Caki2 (cell line): ENCODE measurements around the gene LONP2. TPM values are rescaled to one million over a fixed set of nuclear protein-coding genes. Genes with fewer than 3 reads are reported as not detected.
"Not testable (repeated sequence)": the region's sequence is repeated elsewhere in the genome, so short reads cannot be mapped to it uniquely, and the experiment has no call there.

ENCODE experiments used
- DNase-seq: peaks from one replicate; pipeline ENCODE4 v3.0.0-alpha.2; 2015; ENCODE audit warnings: low read depth
- in situ Hi-C: cut with HindIII; loops from 2 replicates; pipeline ENCODE4 v1.10.0; 2016; ENCODE audit warnings: low sequenced_read_pairs, low pct_unique_long_range_greater_than_20kb, mixed read lengths
- total RNA-seq: library from RNA; depleted of rRNA; stranded (reverse); fragments of >200 nt; shearing (Covaris generic); gene quantifications from 2 replicates; pipeline ENCODE4 v1.2.3, GENCODE V29; 2014; ENCODE audit warnings: low replicate concordance

The LONP2 gene
- total RNA-seq, 1 experiment from 2014 or later, result 27.9 TPM

DNA sequence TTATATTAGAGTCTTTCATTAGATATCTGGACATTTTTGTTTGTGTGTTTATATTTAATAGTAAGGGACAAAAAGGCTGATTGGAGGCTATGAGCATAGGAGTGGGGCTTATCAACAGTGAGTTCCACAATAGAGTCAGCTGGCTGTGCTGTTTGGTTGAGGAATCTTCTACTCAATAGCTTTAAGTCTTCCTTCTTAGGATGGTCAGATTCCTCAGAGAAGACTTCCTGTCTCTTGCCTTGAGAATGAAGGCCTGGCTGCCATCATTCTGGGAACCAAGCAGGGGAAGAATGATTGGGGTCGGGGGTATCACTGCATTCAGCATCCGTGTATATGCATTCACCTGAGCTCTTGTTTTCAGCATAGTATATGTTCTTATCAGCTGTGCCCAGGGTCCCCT is 35.1 kb downstream of the LONP2 start:
- no peak for DNase-seq

DNA sequence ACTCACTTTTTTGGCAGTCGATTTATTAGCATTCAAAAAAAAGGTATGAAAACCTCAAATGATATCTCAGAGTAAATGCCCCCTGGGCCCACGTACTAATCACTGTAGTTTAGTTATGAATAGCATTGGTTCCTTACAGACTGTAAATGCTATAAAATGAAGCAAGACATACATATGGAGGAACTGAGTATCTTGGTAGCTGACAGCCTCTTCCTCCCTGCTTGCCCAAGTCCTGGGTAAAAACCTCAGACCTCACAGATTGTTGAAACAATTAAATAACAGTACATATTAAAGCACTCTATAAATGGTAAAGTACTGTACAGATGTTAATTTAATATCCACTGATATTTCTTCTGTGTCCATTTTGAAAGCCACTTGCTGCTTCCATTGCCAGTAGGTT is 36.4 kb downstream of the LONP2 start:
- DNase-seq, result no peak
- in situ Hi-C loops, result no loop called here

More for the DNA sequence above, 35.1 kb downstream of the LONP2 start:
- in situ Hi-C loops, result no loop called here

GRCh38 chr16:48282636-48283263 is 38.6 kb downstream of the LONP2 start:
- in situ Hi-C loops, result no loop called here
- DNase-seq, result no peak

DNA sequence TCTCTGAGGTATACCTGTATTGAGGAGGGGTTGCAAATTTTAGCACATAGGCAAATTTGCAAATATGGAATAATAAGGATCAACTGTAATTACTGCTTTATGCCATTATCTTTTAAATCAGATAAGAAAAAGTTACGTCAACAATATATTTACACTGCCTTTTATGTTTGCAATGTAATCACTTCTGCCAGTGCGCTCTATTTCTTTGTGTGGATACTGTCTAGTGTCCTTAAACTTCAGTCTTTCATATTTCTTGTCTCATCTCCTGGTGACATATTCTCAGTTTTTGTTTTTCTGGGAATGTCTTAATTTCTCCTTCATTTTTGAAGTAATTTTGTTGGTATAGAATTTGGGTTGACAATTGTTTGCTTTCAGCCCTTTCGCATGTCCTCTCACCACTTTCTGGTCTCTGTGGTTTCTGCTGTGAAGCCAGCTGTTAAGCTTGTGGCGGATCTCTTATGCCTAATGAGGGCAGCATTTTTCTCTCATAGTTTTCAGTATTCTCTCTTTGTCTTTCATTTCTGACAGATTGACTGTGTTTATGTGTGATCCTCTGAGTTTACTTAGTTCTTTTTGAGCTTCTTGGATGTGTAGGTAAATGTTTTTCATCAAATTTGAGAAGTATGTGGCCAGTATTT is 40.8 kb downstream of the LONP2 start:
- DNase-seq, result no peak
- in situ Hi-C loops, result no loop called here

GRCh38 chr16:48287239-48287638 is 43.1 kb downstream of the LONP2 start:
- no peak for DNase-seq

DNA sequence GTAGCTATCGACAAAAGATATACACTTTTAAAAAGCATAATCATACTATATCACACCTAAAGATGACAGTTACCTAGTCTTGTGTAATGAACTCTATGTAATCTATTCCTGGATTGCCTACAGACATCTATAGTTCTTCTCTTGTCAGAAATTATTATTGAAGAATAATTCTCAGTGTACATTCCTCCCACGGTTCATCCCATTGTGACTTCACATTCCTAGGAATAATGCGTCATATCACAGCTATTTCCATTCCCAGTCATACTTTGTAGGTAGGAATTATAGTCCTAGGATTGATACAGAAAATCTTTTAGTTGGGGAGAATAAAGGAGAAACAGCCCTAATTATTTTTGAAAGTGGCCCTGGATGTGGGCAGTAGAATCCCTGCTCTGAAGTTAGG is 47.2 kb downstream of the LONP2 start:
- in situ Hi-C loops, result no loop called here
- no peak for DNase-seq

More at GRCh38 chr16:48287239-48287638, 43.1 kb downstream of the LONP2 start:
- in situ Hi-C loops, result no loop called here

GRCh38 chr16:48291754-48292153 is 47.7 kb downstream of the LONP2 start:
- DNase-seq, result no peak
- in situ Hi-C loops, result no loop called here

- DNase-seq, result no peak
- in situ Hi-C loops, result no loop called here
These were observed 48.4 kb downstream of the LONP2 start for GRCh38 chr16:48292452-48292851.

- in situ Hi-C loops, result no loop called here
- DNase-seq, result no peak
These were observed 50.6 kb downstream of the LONP2 start for GRCh38 chr16:48294724-48295123.

DNA sequence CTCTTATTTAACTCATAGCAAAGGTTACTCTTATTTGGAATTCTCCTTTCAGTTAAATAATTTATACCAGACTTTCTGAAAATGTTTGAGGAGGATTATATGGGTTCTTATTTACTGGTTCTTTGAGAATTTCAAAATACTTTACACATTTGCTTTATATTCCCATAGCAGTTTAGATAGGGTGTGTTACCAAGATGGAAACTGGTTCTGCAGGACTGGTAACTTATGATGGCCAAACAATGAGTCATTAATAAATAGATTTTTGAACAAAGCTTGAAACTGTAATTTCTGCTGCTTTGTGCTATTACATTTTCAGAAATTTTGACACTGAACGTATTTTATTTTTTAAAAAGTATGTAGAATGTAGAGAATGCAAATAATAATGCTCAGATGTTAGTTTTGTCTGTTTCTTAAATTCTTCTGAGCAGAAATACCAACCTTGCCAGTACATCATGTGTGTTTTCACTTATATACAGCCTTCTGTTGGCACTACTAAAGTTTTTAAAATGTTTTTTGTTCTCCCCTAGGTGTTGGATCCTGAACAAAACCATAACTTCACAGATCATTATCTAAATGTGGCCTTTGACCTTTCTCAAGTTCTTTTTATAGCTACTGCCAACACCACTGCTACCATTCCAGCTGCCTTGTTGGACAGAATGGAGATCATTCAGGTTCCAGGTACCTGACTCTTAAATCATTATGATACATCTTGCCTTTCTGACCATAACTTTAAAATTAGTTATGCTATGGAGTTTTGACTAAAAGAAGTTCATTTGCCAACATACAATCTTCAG is 51.6 kb downstream of the LONP2 start:
- DNase-seq, result no peak
- in situ Hi-C loops, result no loop called here

GRCh38 chr16:48299471-48299870 is 55.4 kb downstream of the LONP2 start:
- DNase-seq, result no peak
- in situ Hi-C loops, result no loop called here

- no peak for DNase-seq
These were observed 56.3 kb downstream of the LONP2 start for GRCh38 chr16:48300391-48300856.

DNA sequence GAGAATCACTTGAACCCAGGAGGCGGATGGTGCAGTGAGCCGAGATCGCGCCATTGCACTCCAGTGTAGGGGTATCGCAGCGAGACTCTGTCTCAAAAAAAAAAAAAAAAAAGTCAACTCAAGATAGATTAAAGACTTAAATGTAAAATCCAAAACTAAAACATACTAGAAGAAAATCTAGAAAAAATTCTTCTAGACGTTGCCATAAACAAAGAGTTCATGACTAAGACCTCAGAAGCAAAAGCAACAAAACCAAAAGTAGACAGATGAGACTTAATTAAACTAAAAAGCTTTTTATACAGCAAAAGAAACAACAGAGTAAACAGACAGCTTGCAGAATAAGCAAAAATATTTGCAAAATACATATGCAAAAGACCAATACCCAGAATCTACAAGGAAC is 64.4 kb downstream of the LONP2 start:
- in situ Hi-C loops, result no loop called here
- DNase-seq, result no peak

More at GRCh38 chr16:48300391-48300856, 56.3 kb downstream of the LONP2 start:
- in situ Hi-C loops, result no loop called here

- DNase-seq, result no peak
- in situ Hi-C loops, result no loop called here
These were observed 67.0 kb downstream of the LONP2 start for GRCh38 chr16:48310908-48311641.

DNA sequence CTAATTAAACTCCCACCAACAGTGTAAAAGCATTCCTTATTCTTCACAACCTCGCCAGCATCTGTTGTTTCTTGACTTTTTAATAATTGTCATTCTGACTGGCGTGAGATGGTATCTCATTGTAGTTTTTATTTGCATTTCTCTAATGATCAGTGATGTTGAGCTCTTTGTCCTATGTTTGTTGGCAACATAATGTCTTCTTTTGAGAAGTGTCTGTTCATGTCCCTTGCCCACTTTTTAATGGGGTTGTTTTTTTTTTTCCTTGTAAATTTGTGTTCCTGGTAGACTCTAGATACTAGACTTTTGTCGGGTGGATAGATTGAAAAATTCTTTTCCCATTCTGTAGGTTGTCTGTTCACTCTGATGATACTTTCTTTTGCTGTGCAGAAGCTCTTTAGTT is 69.8 kb downstream of the LONP2 start:
- DNase-seq, in situ Hi-C loops: not testable (repeated sequence)

DNA sequence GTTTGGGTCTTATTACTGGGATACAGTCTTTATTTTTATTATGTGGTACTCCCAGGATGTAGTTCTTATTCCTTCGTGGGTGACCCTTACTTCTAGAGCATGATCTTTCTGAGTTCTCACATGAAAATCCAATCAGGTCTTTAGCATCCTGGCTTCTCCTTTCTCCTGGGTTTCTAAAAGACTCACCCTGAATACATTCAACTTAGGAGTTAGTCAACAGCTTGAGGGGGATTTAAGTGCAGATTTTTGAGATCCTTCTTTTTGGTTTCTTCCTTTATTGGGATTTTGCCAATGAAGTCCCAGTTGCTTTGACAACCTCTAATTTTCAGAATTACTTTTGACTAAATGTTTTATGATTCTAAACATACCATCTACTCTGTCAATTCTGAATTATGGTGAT is 72.9 kb downstream of the LONP2 start:
- in situ Hi-C loops, result no loop called here
- DNase-seq, result no peak

GRCh38 chr16:48317614-48318315 is 73.7 kb downstream of the LONP2 start:
- in situ Hi-C loops, result no loop called here

DNA sequence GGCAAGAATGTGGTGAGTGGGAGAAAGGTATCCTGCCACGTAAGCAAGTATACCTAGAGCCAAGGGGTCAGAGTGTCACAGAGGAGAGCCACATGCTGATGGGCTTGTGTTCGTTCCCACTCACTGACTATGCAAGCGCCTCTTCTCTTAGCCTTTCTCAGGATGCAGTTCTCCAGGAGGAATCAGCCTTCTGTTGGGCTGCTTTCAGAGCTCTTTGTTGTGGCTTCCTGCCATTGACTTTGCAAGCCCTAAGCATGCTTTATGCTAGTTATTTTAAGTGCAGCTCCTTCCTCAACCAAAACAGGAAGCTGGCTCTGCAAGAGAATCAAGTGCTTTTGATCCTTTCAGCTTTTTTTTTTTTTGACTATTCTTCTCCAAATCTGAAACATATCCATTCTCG is 74.5 kb downstream of the LONP2 start:
- no peak for DNase-seq
- in situ Hi-C loops, result no loop called here

More at GRCh38 chr16:48317614-48318315, 73.7 kb downstream of the LONP2 start:
- no peak for DNase-seq
